Endothelial cell (in vitro differentiated cells): Measurements from ENCODE around the gene FTCD. TPM values are rescaled to one million over a fixed set of nuclear protein-coding genes. Genes with fewer than 3 reads are reported as not detected.

Experiments
- DNase-seq: peaks from one replicate; pipeline ENCODE4 v3.0.0; 2021; ENCODE audit warnings: low spot score
- H3K27ac Mint-ChIP-seq: one replicate; pipeline ENCODE4 v1.8.0; 2021; ENCODE audit warnings: mixed read lengths, inconsistent platforms; ENCODE audit not compliant: unreplicated experiment
- H3K27me3 Mint-ChIP-seq: one replicate; pipeline ENCODE4 v1.8.0; 2021; ENCODE audit warnings: mild to moderate bottlenecking, moderate library complexity, mixed read lengths, inconsistent platforms; ENCODE audit not compliant: unreplicated experiment
- H3K36me3 Mint-ChIP-seq: one replicate; pipeline ENCODE4 v1.8.0; 2021; ENCODE audit warnings: mild to moderate bottlenecking, low read depth, mixed read lengths, inconsistent platforms; ENCODE audit not compliant: unreplicated experiment
- H3K4me1 Mint-ChIP-seq: one replicate; pipeline ENCODE4 v1.8.0; 2021; ENCODE audit warnings: mild to moderate bottlenecking, mixed read lengths, inconsistent platforms; ENCODE audit not compliant: unreplicated experiment
- H3K4me3 Mint-ChIP-seq: one replicate; pipeline ENCODE4 v1.8.0; 2021; ENCODE audit warnings: mild to moderate bottlenecking, mixed read lengths, inconsistent platforms; ENCODE audit not compliant: unreplicated experiment
- H3K9me3 Mint-ChIP-seq: one replicate; pipeline ENCODE4 v1.8.0; 2021; ENCODE audit warnings: mixed read lengths, inconsistent platforms; ENCODE audit not compliant: unreplicated experiment
- total RNA-seq: library from RNA; stranded (reverse); fragmentation: NEBNext Ultra II Directional; extraction: Animal tissue kit (Norgen Biotek cat#: 25700); gene quantifications from one replicate; pipeline ENCODE4 v1.2.1, GENCODE V29; 2021; ENCODE audit not compliant: unreplicated experiment
- TF ChIP-seq, protein P1 (sequence below): fragments of 200-600 bp; sonication (generic); IDR thresholded peaks from one replicate; pipeline ENCODE4 v1.5.0; 2021; ENCODE audit warnings: antibody characterized with exemption; ENCODE audit not compliant: unreplicated experiment

Gene FTCD
- total RNA-seq, 1 donor from 2014 or later, result 1.5 TPM

DNA sequence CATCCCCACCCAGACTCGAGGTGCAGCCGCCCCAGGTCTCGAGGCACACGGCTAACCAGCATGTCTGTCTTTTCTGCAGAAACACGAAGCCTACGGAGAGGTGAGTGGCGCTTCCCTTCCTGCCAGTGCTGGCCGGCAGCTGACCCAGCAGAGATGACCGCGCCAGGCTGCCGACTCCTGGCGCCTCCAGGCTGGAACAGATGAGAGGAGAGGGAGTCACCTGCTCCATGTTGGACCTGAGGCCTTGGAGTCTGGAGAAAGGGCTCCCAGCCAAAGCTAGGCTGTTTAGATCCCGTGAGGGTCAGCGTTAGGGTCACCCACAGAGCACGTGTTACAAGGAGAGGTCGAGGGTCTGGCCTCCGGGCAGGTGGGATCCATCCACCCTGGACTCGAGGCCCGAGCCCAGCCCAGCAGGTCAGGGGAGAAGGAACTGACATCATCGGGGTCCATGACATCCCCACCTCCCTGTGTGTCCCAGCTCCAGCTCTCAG is 42.6 kb downstream of the FTCD start:
- H3K9me3 Mint-ChIP-seq, result peaks cover under 1% of the 10 kb centered on the region
- no peak for DNase-seq
- peaks cover 5% of the 10 kb centered on the region for H3K27me3 Mint-ChIP-seq
- H3K27ac Mint-ChIP-seq, result no peak overlapping the region
- peak overlapping the region; percentile 59 for H3K4me3 Mint-ChIP-seq
- TF ChIP-seq, protein P1, sequence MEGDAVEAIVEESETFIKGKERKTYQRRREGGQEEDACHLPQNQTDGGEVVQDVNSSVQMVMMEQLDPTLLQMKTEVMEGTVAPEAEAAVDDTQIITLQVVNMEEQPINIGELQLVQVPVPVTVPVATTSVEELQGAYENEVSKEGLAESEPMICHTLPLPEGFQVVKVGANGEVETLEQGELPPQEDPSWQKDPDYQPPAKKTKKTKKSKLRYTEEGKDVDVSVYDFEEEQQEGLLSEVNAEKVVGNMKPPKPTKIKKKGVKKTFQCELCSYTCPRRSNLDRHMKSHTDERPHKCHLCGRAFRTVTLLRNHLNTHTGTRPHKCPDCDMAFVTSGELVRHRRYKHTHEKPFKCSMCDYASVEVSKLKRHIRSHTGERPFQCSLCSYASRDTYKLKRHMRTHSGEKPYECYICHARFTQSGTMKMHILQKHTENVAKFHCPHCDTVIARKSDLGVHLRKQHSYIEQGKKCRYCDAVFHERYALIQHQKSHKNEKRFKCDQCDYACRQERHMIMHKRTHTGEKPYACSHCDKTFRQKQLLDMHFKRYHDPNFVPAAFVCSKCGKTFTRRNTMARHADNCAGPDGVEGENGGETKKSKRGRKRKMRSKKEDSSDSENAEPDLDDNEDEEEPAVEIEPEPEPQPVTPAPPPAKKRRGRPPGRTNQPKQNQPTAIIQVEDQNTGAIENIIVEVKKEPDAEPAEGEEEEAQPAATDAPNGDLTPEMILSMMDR, result no peak
- H3K36me3 Mint-ChIP-seq, result peaks cover 34% of the 10 kb centered on the region
- no peaks in the 10 kb centered on the region for H3K4me1 Mint-ChIP-seq

- peaks cover 3% of the 10 kb centered on the region for H3K9me3 Mint-ChIP-seq
- H3K27ac Mint-ChIP-seq, result no peak overlapping the region
- TF ChIP-seq, protein P1, result no peak
- peaks cover 5% of the 10 kb centered on the region for H3K27me3 Mint-ChIP-seq
- H3K4me1 Mint-ChIP-seq, result no peaks in the 10 kb centered on the region
- no peak overlapping the region for H3K4me3 Mint-ChIP-seq
- peaks cover 41% of the 10 kb centered on the region for H3K36me3 Mint-ChIP-seq
- peak; percentile 3 for DNase-seq
Measured at GRCh38 chr21:46111857-46112724, 43.3 kb downstream of the FTCD start.

- Mint-ChIP-seq H3K4me1 (no peaks in the 10 kb centered on the region), H3K9me3 (peaks cover 3% of the 10 kb centered on the region), H3K4me3 (no peak overlapping the region), H3K27ac (no peak overlapping the region), H3K27me3 (peaks cover 5% of the 10 kb centered on the region), H3K36me3 (peaks cover 39% of the 10 kb centered on the region)
- DNase-seq, result peak; percentile 2
- TF ChIP-seq, protein P1, result no peak
Measured at GRCh38 chr21:46111193-46111571, 44.2 kb downstream of the FTCD start.

- peaks cover 3% of the 10 kb centered on the region for H3K9me3 Mint-ChIP-seq
- H3K27me3 Mint-ChIP-seq, result peaks cover 5% of the 10 kb centered on the region
- H3K4me3 Mint-ChIP-seq, result no peak overlapping the region
- H3K36me3 Mint-ChIP-seq, result peaks cover 38% of the 10 kb centered on the region
- no peak overlapping the region for H3K27ac Mint-ChIP-seq
- TF ChIP-seq, protein P1, result no peak
- H3K4me1 Mint-ChIP-seq, result no peaks in the 10 kb centered on the region
- peak; percentile 2 for DNase-seq
Measured at GRCh38 chr21:46110499-46111192, 44.7 kb downstream of the FTCD start.
